Stimulated activated CD4-positive, alpha-beta T cell treated with anti-CD3 and anti-CD28 coated beads, TNF-alpha, amount 100 ng/mL, for 24 hours (primary cell): ENCODE measurements around the gene SIRT7.

Experiments used
- DNase-seq, 3 experiments: peaks; one replicate each; pipeline ENCODE4 v3.0.0-alpha.2; 2020; ENCODE audit warnings: low read depth in 3 of 3

The SIRT7 gene

DNA sequence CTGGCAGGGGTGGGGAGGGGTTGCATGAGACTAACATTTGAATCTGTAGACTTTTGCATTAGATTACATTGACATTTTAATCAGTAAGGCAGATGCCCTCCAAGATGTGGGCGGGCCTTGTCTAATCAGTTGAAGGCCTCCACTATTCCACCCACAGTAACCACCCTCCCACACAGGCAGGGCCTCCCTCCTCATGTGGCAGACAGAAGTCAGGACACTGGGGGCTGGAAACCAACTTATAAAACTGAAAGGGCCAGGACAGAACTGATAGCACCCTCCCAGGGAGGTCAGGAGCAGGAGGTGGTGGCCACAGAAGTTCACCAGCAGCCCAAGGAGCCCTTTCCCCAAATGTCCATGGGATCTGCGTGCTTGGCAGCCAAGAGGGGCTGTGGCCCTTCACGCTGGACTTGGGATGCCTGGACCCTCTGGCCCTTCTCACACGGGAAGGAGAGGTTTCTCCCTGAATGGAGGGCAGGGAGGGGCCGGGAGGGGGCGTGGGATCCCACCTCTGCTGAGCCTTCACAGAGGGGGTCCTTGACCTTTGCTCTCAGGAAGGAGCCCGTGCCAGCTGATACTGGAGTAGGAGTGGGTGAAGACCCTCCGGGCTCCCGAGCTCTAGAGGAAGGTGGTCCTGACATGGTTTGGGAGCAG, 14.5 kb upstream of the SIRT7 start:
- no peak for DNase-seq

DNA sequence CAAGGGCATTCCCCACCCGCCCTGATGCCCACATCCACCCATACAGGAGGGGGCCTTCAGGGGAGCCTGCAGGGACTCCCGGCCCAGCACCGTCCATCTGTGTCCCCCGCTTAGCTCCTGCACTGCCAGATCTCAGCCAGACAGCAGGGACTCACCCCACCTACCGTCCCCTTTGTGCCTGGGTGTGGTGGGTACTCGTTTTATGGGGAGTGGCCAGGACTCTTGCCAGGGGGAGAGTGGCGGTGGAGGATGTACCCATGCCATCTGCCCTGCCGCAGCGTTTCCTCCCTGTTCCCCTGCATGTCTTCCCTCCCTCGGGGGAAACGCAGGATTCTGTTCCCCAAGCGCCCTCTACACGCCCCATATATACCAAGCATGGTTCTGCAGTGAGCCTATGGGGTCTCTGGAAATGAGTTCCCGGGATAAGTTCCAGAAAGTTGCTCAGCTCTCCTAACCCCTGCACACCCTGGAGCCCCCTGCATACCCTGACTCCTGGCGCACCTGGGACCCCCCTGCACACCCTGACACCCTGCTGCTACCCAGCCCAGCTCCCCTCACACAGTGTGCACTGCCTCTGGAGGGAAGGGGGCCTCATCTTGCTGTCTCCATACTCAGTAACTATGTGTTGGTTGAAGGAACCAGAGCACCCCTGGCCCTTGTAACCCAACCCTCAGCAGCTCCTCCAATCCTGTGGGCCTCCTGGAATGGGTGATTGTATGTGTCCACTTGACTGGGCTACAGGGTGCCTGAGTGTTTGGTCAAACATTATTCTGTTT, 13.8 kb upstream of the SIRT7 start:
- DNase-seq: no peak

DNA sequence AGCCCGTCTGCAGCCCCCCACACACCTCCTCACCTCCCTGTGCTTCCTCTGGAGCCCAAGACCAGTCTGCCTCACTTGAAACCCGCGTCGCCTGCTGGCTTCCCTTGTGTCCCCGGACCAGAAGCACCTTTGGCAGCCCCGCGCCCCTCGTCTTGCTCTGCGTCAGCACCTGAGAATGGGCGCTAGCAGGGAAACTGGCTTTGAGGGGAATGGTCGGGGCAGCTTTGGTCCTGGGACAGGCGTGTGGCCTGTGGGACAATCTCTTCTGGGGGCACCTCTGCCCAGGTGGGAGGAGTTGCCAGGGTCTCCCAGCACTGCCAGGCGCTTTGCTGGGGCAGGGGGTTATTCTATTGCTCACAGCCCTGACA, 13.2 kb upstream of the SIRT7 start:
- no peak for DNase-seq

DNA sequence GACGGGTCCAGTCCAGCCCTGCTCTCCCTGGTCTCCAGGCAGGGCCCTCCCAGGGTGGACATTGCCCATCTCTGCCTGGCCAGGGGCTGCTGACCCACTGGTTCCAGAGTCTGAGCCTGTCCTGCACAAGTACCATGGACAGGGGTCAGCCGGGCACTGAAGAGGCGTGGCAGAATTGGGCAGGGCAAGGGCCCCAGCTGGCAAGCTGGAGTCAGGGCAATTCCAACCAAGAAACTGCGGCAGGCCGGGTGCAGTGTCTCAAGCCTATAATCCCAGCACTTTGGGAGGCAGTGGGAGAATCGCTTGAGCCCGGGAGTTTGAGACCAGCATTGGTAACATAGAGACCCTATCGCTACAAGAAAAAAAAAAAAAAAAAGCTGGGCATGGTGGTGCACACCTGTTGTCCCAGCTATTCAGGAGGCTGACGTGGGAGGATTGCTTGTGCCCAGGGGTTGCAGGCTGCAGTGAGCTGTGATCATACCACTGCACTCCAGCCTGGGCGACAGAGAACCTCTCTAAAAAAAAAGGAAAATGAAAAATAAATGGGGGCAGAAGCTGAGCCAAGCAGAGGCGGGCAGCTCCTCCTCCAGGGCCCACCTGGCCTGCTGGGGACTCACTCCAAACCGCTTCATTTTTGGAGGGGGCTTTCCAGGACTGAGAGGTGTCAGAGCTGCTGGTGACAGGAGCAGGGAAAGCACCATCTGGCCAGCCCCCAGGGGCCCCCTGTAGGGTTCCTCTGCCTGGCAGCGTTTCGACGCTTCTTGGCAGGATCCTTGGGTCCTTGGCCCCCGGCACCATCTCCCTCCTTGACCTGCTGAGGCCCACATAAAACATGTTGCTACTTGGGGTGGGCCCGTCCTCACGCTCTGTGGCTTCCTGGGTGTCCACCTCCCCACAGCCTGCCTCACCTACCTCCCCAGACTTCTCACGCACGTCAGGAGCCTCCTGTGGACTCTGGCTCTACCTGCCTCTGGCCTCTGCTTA, 12.5 kb upstream of the SIRT7 start:
- DNase-seq: no peak

DNA sequence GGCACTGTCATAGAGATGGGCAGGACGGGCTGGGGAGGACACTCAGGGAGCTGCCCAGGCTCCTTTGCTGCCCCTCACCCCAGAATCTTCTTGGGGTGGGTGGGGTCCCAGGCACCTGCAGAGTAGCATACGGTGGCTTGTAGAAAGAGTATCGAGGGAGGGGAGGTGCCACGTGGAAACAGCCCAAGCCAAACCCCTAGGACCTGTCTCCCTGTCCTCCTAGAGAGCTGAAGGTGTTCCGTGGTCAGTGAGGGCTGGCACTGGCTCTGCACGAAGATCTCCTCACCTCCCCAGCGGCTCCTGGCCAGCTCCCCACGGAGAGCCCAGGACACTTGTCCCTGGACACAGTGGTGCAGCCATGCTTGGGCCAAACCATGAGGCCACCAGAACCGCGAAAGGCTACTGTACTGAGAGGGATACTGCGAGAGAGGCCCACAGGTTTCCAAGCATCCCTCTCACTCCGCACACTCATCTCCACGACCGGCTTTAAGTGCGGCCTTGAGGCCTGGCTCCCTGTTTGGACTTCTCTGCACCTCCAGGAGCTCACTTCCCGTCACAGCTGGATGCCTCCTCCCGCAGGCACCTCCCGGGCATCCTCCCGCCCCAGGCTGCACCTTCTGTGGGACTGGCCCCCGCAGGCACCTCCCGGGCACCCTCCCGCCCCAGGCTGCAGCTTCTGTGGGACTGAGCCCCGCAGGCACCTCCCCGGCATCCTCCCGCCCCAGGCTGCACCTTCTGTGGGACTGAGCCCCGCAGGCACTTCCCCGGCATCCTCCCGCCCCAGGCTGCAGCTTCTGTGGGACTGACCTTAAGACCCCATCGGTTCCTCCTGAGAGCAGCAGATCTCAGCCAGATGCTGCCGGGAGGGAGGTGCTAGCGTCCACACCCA, 11.5 kb upstream of the SIRT7 start:
- no peak for DNase-seq

DNA sequence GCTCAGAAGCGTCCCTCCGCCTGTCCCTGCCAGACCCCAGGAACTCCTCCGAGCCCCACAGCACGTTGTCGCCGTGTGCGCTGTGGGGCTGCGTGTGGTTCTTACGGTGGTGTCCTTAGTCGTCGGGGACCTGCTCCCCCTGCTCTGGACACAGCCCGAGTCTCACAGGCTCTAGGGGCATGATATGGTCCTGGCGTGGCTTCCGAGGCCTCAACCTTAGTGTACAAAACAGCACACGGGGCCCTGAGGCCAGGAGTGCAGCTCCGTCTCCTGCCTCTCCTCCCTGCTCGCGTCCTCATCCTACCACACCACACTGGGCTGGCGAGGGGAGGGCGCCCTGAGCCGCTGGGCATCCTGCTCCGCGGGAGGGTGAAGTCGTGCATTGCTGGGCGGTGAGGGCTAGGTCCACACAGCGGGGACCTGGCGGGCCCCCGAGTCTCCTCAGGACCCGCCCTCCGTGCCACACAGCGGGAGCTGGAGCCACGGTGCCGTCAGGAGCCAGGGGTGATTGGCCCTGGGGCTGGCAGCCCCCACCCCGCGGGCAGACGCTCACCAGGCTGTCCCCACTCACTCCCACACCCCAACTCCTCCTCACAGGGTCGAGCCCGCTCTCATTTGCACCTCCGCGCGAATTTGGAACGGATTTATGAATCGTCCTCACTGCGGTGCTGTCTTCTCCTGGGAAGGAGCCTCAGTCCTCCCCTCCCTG, 10.7 kb upstream of the SIRT7 start:
- DNase-seq: no peak

DNA sequence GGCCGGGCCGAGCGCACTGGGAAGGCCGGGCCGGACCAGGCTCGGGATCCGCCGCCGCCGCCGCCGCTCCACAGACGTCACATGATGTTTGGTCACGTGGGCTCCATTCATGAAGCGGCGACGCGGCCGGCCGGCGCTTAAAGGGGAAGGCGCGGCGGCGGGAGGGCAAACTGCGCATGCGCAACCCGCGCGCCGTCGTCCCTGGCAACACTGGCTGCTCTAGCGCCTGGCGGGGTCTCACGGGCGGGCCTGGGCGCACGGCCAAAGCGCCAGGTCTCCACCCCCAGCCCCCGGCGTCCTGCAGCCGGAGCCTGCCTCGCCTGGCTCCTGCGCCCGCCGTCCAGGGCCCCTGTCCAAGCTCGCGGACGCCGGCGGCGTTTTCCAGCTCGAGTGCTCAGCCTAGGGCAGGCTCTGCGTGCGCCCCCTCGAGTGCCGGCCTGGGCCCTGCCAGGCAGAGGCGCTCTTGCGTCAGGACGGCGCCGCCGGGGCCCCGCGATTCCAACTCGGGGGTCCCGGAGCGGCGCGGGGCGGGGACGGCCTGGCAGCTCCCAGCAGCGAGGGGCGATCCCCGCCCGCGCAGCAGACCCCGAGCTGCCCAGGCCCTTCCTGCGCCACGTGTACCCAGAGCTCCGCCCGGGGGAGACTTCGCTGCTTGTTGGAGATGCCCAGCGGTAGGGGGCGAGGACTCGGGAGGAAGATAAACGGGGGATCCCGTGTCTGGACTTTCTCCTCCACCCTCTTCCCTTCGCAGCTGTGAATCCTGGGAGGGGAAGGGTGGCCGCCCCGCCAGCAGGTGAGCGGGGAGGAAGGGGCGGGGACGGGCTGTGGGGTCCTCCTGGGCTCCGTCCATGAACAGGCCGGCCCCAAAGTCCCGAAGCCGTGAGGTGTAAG, 9.9 kb upstream of the SIRT7 start, which contains the start of gene MAFG:
Gene MAFG (minus strand): TSS at position 83 of the 891 bp plus-strand sequence. CDS start 4,550 bp downstream, outside the sequence.
- DNase-seq: peak; percentile 71 to 86 (median 80)

DNA sequence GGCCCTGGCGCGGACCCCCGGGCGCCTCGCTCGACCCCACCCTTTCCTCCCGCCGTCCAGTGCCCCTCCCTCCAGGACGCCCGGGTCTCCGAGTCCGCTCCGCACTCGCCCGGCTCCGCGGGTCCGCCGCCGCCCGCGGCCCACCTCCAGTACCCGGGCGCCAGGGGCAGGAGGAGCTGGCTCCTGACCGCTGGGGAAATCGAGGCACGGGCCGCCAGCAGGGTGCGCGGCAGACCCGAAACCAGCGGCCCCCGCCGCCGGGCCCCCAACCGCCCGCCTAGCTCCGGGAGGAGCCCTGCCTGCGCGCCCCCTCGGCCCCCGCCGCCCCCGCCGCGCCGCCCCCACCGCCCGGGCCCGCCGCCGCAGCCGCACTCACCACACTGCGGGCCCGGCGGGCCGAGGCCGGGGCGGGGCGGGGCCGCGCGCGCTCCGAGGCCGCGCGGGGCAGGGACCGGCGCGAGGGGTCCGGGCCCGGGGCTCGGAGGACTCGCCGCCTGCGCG, 9.2 kb upstream of the SIRT7 start:
- no peak for DNase-seq

DNA sequence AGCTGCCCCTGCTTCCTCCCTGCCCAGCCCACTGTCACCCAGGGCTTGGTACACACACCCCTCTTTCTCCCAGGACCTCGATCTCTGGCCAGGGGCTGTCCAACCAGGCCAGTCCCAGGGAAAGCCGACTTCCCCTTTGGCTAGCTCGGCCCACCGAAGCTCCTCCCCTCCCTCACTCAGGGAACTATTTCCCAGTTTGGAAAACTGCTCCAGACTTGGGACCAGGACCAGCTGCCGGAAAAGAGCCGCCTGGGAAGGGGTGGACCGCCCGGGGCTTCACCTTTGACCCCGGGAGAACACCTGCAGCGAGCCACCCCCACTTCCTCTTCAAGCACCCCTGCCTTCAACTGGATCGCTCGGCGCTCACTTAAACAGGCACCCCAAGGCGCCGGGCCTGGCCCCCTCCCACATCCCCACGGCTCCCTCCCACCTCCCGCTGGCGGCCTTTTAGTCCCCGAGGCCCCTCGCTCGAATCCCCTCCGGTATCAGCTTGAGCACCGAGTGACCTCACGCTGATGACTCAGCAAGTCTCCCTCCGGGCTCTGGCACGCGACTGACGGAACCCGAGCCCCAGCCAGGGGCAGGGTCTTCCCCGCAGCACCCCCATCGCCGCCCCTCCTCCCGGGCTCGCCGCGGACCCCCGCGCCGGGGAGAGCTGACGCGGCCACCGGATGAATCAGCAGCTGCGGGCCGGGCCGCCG, 8.6 kb upstream of the SIRT7 start:
- DNase-seq: peak; percentile 28 to 69 (median 44)

DNA sequence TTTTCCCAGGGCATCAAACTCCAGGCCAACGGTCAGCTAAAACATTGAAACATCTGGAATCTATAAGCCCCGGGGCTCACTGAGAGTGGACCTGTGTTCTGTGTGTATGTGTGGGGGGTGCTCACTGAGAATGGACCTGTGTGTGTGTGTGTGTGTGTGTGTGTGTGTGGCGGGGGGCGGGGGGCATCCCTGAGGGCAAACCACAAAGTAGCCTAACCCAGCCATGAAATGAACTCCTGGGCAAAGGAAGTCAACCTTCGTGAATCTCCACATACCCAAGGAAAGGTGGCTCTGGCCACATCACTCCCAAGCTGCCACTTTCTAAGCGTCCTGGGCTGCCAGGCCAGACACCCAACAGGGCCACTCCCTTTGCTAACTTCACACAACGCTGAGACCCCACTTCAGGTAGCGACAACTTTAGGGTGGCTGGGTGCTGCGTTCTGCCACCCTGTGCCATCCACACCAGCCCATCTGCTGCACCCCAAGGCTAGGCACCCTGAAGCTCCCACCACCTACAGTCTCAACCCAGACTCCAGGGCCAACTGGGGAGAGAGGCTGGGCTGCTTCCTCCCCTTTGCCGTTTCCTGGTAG, 8.0 kb upstream of the SIRT7 start:
- no peak for DNase-seq

DNA sequence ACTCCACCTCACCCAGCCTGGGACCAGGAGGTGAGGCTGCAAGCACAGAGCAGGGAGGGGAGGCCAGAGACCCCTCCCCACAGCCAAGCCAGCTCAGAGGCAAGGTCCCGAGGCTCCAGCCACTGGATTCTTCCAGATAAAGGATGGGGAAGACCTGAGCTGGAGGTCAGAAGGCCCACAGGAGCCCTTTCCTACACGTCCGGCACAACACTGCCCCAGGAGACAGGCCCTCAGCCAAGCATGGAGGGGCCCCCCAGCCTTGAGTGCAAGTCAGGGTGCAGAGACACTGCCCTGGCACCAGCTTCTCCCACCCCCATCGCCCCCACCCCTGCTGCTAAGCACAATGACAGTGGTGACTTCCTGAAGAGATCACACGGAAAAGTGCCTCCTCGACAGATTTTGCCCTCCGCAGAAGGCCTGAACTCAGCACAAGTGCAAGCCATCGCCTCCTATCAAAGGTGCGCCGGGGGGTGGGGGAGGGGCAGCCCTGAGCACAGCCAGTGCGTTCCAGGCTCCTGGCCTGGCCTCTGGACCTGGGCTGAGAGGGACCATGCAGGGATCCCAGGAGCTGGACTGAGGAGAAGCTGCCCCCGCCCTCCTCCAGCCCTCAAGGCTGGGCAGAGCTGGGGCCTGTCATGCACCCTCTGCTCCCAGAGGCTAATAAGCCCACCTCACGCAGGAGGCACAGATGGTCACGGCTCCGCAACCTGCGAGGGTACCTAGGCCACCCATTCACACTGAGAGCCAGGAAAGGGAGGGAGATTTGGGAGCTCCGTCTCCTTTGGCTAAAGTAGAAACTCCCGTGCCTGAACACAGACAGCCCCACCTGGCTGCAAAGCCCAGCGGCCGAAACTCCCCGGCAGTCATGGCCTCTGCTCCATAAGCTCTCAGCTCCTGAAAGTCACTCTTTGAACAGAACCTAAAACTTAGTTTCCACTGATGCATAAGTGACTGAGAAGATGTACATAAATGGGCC, 6.9 kb upstream of the SIRT7 start:
- no peak for DNase-seq

DNA sequence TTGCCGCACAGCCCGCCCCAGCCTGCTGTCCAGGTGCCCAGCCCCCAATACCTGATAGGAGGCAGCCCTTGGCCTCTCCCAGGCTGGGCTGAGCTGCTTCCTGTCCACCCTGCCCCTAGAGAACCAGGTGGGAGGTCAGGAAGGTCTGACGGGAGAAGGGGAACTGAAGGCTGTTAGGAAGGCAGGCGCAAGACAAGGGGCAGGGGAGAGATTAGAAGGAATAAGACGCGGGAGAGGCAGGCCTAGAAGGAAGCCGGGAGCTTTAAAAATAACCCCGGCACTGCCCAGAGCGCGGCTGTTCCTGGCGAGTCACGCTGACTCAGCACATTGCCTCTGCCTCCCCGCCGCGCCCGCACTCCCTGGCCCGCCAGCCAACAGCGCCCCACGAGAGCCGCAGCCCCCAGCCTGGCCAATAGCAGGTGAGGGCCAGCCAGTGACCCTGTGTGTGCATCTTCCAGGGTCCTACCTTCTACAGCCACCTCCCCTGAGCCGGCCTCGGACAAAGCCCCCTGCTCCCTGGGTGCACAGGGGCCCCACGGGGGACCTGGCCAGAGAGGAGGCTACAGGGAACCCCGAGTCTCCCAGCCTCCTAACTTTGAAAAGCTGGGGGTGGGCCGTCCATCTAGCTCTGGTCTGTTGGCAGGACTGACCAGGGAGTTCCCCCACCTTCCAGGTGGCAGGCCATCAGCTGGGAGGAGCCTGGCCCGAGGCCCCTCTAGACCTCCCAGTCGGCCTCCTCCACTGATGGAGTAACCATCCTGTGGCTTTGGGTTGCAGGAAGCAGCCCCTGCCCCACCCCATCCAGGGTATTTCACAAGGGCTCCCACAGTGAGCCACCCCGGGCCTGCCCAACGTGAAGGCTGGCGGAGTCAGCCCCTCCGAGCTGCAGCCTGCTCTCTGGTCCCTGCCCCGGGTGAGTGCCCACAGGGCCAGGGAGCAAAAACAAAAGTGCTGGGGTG, 5.6 kb upstream of the SIRT7 start:
- DNase-seq: no peak

DNA sequence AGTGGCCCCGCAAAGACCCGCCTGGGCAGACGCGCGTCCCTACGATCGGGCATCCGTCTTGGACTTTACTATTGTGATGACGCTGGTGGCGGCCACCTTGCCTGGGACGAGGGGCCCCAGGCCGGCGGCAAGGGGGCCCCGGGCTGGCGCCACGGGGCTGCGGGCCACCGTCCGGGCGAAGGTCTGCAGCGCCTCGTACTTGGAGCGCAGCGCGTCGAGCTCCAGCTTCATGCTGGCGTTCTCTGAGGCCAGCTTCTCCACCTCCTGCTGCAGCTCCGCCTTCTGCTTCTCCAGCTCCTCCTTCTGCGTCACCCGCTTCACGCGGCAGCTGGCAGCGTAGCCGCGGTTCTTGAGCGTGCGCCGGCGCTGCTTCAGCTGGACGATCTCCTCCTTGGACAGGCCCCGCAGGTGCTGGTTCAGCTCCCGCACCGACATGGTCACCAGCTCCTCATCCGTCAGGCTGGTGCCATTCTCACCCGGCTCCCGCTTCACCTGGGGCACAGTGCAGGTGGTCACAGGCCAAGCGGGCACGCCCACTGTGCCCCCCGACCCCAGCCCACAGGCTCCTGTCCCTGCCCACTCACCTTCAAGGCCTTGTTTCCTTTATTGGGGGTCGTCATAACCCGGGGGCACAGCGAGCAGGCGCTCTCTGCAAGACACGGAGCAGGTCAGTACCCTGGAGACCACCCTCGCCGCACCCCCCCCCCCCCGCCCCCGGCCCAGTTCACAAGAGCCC, 4.8 kb upstream of the SIRT7 start:
- DNase-seq: no peak

DNA sequence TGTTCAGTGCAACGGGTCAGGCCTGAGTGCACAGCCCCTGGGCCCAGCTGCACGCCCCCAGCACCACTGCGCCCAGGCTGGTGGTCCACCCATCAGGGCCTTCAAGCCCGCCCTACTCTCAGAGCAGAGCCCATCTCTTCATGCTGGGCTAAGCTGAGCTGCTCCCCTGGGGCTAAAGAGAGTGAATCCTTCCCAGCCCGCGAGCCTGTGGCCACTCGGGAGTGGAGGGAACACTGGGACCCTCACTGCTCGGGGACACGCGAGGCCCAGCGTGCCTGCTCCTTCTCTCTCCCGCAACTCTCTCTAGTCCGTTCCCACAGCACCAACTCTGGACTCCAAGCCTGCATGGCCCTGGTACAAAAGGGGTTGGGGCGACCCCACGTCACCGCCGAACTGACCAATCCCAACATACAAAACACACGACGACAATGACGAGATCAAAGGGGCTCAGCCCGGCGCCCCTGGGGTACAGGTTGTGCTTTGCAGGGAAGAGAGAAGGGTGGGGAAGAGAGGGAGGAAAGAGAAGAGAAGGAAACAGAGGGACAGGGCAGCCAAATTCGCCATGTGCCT, 4.1 kb upstream of the SIRT7 start:
- DNase-seq: no peak

DNA sequence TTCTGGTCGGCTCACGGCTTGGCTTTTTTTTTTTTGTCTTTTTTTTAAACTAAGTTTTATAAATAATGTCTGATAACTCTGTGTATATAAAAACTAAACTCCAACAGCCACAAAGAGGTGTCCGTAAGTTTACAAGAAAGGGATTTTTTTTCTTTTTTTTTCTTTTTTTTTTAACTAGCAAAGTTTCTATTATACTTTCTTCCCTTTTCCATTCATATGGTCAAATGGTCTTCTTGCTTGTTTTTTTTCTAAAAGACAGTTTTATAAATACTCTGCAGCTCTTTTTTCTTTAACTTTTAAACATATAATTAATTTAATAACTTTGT, 3.5 kb upstream of the SIRT7 start:
- DNase-seq: no peak
